Osteocyte (in vitro differentiated cells): ENCODE results near the gene TNRC6B. TPM values are rescaled to one million over a fixed set of nuclear protein-coding genes. Genes with fewer than 3 reads are reported as not detected.
"Not testable (repeated sequence)": the region's sequence is repeated elsewhere in the genome, so short reads cannot be mapped to it uniquely, and the experiment has no call there.

Experiments used
- DNase-seq: peaks from one replicate; pipeline ENCODE4 v3.0.0; 2021; ENCODE audit warnings: mixed read lengths; ENCODE audit not compliant: unreplicated experiment; ENCODE audit errors: extremely low spot score
- H3K27ac Mint-ChIP-seq: one replicate; pipeline ENCODE4 v1.8.0; 2021; ENCODE audit warnings: mild to moderate bottlenecking, mixed read lengths; ENCODE audit not compliant: unreplicated experiment
- H3K27me3 Mint-ChIP-seq: one replicate; pipeline ENCODE4 v1.8.0; 2021; ENCODE audit warnings: mixed read lengths; ENCODE audit not compliant: unreplicated experiment
- H3K36me3 Mint-ChIP-seq: one replicate; pipeline ENCODE4 v1.8.0; 2021; ENCODE audit warnings: mixed read lengths; ENCODE audit not compliant: unreplicated experiment
- H3K4me1 Mint-ChIP-seq: one replicate; pipeline ENCODE4 v1.8.0; 2021; ENCODE audit warnings: mixed read lengths; ENCODE audit not compliant: unreplicated experiment
- H3K4me3 Mint-ChIP-seq: one replicate; pipeline ENCODE4 v1.8.0; 2021; ENCODE audit warnings: mild to moderate bottlenecking, moderate library complexity, mixed read lengths; ENCODE audit not compliant: unreplicated experiment
- H3K9me3 Mint-ChIP-seq: one replicate; pipeline ENCODE4 v1.8.0; 2021; ENCODE audit warnings: mixed read lengths; ENCODE audit not compliant: unreplicated experiment
- CTCF ChIP-seq: fragments of 200-600 bp; sonication (generic); IDR thresholded peaks from 2 replicates; pipeline ENCODE4 v1.5.0; 2021; ENCODE audit warnings: antibody characterized with exemption, mild to moderate bottlenecking, moderate library complexity
- total RNA-seq: library from RNA; stranded (reverse); gene quantifications from 2 replicates; pipeline ENCODE4 v1.2.1, GENCODE V29; 2021

Gene TNRC6B
- total RNA-seq, 1 donor from 2014 or later = 47.4 TPM

DNA sequence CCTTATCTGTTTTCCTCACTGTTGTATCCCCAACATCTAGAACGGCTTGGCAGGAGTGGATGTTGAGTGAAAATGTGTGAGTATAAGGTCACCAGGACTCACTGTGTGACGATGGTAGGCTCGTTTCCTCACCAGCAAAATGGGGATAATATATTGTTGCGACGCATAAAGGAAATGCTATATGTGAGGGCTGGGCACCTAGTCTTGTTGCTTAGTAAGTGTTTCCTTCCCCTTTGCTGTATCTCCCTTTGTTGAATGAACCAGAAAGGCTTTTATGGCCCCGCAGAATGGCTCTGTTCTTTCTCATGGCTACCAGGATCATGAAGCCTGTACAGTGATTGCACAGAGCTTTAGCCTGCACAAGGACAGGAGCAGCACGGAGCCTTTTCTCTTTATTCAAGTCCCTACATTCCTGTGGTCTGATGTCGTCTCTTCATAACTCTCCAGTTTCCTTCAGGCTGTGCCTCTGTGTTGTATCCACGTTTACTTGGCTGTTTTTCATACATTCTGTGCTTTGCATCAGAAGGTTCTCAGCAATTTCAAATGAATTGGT, 5.4 kb downstream of the TNRC6B start:
- peak overlapping the region; percentile 85 for H3K27ac Mint-ChIP-seq
- H3K4me3 Mint-ChIP-seq = peak overlapping the region; percentile 49
- peak; percentile 75 for DNase-seq
- H3K27me3 Mint-ChIP-seq = no peaks in the 10 kb centered on the region
- H3K9me3 Mint-ChIP-seq = no peaks in the 10 kb centered on the region
- TF ChIP-seq CTCF = no peak
- no peaks in the 10 kb centered on the region for H3K36me3 Mint-ChIP-seq
- peaks cover 52% of the 10 kb centered on the region for H3K4me1 Mint-ChIP-seq

- not testable (repeated sequence) for H3K27me3 Mint-ChIP-seq, H3K4me3 Mint-ChIP-seq, H3K36me3 Mint-ChIP-seq, H3K9me3 Mint-ChIP-seq
- DNase-seq = peak; percentile 17
- peak overlapping the region; percentile 85 for H3K27ac Mint-ChIP-seq
- peaks cover 57% of the 10 kb centered on the region for H3K4me1 Mint-ChIP-seq
Measured at GRCh38 chr22:40183603-40184002, 5.9 kb downstream of the TNRC6B start.

DNA sequence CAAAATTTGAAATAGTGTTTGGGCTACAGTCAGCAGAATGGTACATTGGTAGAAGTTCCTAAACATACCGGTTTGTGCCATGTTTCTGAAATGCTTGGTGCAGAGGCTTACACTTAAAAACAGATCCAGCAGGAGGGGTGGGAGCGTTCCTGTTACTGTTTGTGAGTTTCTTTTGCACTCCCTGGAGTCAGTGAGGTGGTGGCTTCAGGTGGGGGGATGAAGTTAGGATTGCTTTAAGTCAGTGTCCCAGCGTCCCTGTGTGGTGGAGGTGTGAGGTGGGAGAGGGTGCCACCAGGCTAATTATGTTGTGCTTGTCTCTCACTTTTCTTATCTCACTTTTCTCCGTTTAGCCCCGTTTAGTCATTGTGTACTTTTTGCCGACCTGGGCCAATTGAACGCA, 9.7 kb downstream of the TNRC6B start:
- no peak for TF ChIP-seq CTCF
- no peaks in the 10 kb centered on the region for H3K9me3 Mint-ChIP-seq
- no peak overlapping the region for H3K27ac Mint-ChIP-seq
- H3K36me3 Mint-ChIP-seq = peaks cover 9% of the 10 kb centered on the region
- DNase-seq = peak; percentile 15
- H3K4me3 Mint-ChIP-seq = no peak overlapping the region
- peaks cover 34% of the 10 kb centered on the region for H3K4me1 Mint-ChIP-seq
- H3K27me3 Mint-ChIP-seq = no peaks in the 10 kb centered on the region

- Mint-ChIP-seq H3K27me3 (no peaks in the 10 kb centered on the region), H3K4me1 (peaks cover 26% of the 10 kb centered on the region), H3K9me3 (no peaks in the 10 kb centered on the region), H3K4me3 (no peak overlapping the region), H3K36me3 (peaks cover 12% of the 10 kb centered on the region), H3K27ac (no peak overlapping the region)
- no peak for DNase-seq
- no peak for TF ChIP-seq CTCF
Measured at GRCh38 chr22:40189997-40190396, 12.3 kb downstream of the TNRC6B start.

DNA sequence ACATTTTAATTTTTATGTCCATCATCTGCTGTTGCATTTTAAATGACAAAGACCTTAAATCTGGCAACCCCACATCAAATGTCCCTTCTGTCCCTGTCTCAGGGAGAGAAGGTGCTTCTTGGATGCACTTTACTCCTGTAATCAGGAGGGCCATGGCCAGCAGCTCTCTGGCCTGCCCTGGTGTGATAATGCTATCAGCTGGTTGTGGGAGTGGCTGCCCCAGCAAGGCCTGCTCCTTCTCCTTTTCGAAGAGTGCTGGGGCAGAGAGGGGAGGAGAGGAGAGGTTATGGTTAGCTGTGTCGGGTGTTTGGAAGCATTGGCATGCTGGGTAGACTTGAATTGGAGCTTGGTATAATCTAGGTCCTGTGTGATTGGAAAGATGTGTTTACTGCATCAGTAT, 12.8 kb downstream of the TNRC6B start:
- no peaks in the 10 kb centered on the region for H3K27me3 Mint-ChIP-seq
- peaks cover 29% of the 10 kb centered on the region for H3K4me1 Mint-ChIP-seq
- no peaks in the 10 kb centered on the region for H3K9me3 Mint-ChIP-seq
- TF ChIP-seq CTCF = no peak
- H3K27ac Mint-ChIP-seq = no peak overlapping the region
- H3K4me3 Mint-ChIP-seq = no peak overlapping the region
- peak; percentile 17 for DNase-seq
- H3K36me3 Mint-ChIP-seq = peaks cover 12% of the 10 kb centered on the region
